Embryonic facial prominence (tissue), 1 donor: ENCODE data around the gene MLLT10.
"Not testable (repeated sequence)": the region's sequence is repeated elsewhere in the genome, so short reads cannot be mapped to it uniquely, and the experiment has no call there.

Experiments used
- DNase-seq: peaks from one replicate; pipeline ENCODE4 v3.0.0-alpha.2; 2016; ENCODE audit errors: extremely low spot score

Gene MLLT10

GRCh38 chr10:21528236-21529031, 5.6 kb upstream of the MLLT10 start:
- DNase-seq = no peak

GRCh38 chr10:21529032-21529910, 4.8 kb upstream of the MLLT10 start:
- DNase-seq = peak; percentile 11

GRCh38 chr10:21530168-21530567, 3.9 kb upstream of the MLLT10 start:
- no peak for DNase-seq

- no peak for DNase-seq
Observed at GRCh38 chr10:21530641-21531040, 3.4 kb upstream of the MLLT10 start.

- no peak for DNase-seq
Observed at GRCh38 chr10:21531164-21531563, 2.9 kb upstream of the MLLT10 start.

GRCh38 chr10:21532694-21533466, 1.2 kb upstream of the MLLT10 start:
- DNase-seq = no peak

GRCh38 chr10:21534280-21534586, 201 bp downstream of the MLLT10 start:
- DNase-seq = no peak

- peak; percentile 50 for DNase-seq
Observed at GRCh38 chr10:21534604-21535493, 817 bp downstream of the MLLT10 start.

GRCh38 chr10:21535494-21535965, 1.5 kb downstream of the MLLT10 start:
- DNase-seq = no peak

GRCh38 chr10:21535976-21536375, 1.9 kb downstream of the MLLT10 start:
- not testable (repeated sequence) for DNase-seq

GRCh38 chr10:21536874-21537273, 2.8 kb downstream of the MLLT10 start:
- DNase-seq = no peak

- DNase-seq = not testable (repeated sequence)
Observed at GRCh38 chr10:21540701-21541100, 6.7 kb downstream of the MLLT10 start.

- DNase-seq = no peak
Observed at GRCh38 chr10:21547246-21547645, 13.2 kb downstream of the MLLT10 start.

GRCh38 chr10:21552638-21553037, 18.6 kb downstream of the MLLT10 start:
- DNase-seq = no peak

GRCh38 chr10:21556527-21556926, 22.5 kb downstream of the MLLT10 start:
- no peak for DNase-seq

- not testable (repeated sequence) for DNase-seq
Observed at GRCh38 chr10:21558984-21559383, 25.0 kb downstream of the MLLT10 start.

GRCh38 chr10:21570761-21571521, 36.9 kb downstream of the MLLT10 start:
- DNase-seq = no peak

GRCh38 chr10:21572578-21572977, 38.5 kb downstream of the MLLT10 start:
- DNase-seq = no peak

- DNase-seq = not testable (repeated sequence)
Observed at GRCh38 chr10:21574514-21574913, 40.5 kb downstream of the MLLT10 start.

GRCh38 chr10:21579291-21579690, 45.3 kb downstream of the MLLT10 start:
- no peak for DNase-seq
